ENCODE results near the gene WDR20. TPM values are rescaled to one million over a fixed set of nuclear protein-coding genes. Genes with fewer than 3 reads are reported as not detected.

The WDR20 gene, protein sequence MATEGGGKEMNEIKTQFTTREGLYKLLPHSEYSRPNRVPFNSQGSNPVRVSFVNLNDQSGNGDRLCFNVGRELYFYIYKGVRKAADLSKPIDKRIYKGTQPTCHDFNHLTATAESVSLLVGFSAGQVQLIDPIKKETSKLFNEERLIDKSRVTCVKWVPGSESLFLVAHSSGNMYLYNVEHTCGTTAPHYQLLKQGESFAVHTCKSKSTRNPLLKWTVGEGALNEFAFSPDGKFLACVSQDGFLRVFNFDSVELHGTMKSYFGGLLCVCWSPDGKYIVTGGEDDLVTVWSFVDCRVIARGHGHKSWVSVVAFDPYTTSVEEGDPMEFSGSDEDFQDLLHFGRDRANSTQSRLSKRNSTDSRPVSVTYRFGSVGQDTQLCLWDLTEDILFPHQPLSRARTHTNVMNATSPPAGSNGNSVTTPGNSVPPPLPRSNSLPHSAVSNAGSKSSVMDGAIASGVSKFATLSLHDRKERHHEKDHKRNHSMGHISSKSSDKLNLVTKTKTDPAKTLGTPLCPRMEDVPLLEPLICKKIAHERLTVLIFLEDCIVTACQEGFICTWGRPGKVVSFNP
- 12.4 and 17.2 TPM in 2 replicates for polyA plus RNA-seq (2012; rRNA removed)
- polyA plus RNA-seq (2012; cell fraction: cytosol; rRNA removed), result 11.3 and 12.9 TPM in 2 replicates
- 13.3 and 18.9 TPM in 2 replicates for polyA plus RNA-seq (2012; cell fraction: nucleus; rRNA removed)

DNA sequence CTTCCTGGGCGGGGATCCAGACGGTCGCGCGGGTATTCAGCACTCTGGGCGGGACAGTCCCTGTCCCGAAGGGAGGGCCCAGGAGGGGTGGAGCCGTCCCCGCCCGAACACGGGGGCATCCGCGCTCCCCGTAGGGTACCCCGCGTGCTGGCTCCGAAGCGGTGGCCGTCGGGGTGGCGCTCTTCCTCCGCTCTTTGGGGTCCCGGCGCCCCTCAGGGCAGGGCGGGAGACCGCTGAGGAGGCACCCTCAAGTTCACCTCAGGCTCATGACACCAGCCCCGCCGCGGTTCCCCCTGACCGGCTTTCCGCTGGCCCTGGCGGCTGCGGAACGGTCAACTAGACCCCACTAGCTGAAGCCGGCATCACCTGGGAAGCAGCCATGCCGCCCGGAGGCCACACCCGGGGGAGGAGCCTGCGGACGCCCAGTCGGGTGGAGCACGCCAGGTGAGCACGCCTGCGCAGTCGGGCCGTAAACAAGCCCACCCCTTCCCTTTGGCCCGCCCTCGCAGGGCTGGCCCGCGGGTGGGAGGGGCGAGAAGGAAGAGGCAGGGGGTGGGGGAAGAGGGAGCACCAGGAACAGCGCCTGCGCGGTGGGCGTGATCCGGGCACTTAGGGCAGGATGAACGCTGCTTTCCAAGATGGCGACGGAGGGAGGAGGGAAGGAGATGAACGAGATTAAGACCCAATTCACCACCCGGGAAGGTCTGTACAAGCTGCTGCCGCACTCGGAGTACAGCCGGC is at the start of gene WDR20:
WDR20 (plus strand) TSS at position 612 of the 741 bp plus-strand sequence; CDS start at position 639, 27 bp downstream.
- Histone ChIP-seq H3K27me3 (ENCODE audit: insufficient read depth) (no peaks in the 10 kb centered on the region), H3F3A (replicated peaks; ENCODE audit: insufficient read depth) (peaks cover 3% of the 10 kb centered on the region), H3K36me3 (replicated peaks in 1 of 2; ENCODE audit: control insufficient read depth in 1 of 2, insufficient read depth in 2 of 2, low read length in 1 of 2) (peaks cover 0 to 10% of the 10 kb centered on the region in 2 experiments), H3K9ac (peak within 1 kb of the TSS; percentile 94), H4K20me1 (ENCODE audit: insufficient read depth) (peaks cover 30% of the 10 kb centered on the region), H3K9me2 (no peaks in the 10 kb centered on the region), H3K4me3 (ENCODE audit: low read depth in 2 of 2, low read length in 1 of 2) (peak within 1 kb of the TSS; percentile 73 to 98), H2AFZ (ENCODE audit: low read depth) (peak within 1 kb of the TSS; percentile 96), H3K27ac (ENCODE audit: low read depth in 2 of 2, low read length in 1 of 2) (peak within 1 kb of the TSS; percentile 75 to 88; a peak in 3 of 4 replicates), H3K9me3 (no peaks in the 10 kb centered on the region), H3K4me2 (peak within 1 kb of the TSS; percentile 82), H3K79me2 (ENCODE audit: insufficient read depth) (peaks cover 54% of the 10 kb centered on the region), H3K4me1 (ENCODE audit: control insufficient read depth in 1 of 2, insufficient read depth in 2 of 2, low read depth in 1 of 2, low read length in 1 of 2) (peaks cover 3 to 6% of the 10 kb centered on the region in 2 experiments; a peak in 3 of 4 replicates)
- WGBS (ENCODE audit: low lambda C conversion rate), result under 1% methylated on average over 15 of the region's 64 CpGs
- ChIA-PET CTCF (interaction anchor here (1.1 kb wide), 1 partner anchor 69 kb away, joined by 4 read pairs; no protein-coding TSS in a partner anchor), POLR2A (interaction anchor here (0.6 to 1.1 kb wide), 2 partner anchors 139 to 166 kb away, joined by 3 to 4 read pairs; partner anchors contain the start of gene MOK)
- peak; percentile 100 for DNase-seq
- TF ChIP-seq SMC3 (IDR thresholded peaks at IDR 0.05; ENCODE audit: low read depth, low read length) (no peak), FOXJ3 (CRISPR knock-in tag; IDR thresholded peaks at IDR 0.05) (no peak; the same call in 1 of the 2 replicates), ZBTB33 (IDR thresholded peaks at IDR 0.05; ENCODE audit: borderline replicate concordance, low read depth) (no peak), TAF1 (IDR thresholded peaks at IDR 0.05; ENCODE audit: borderline replicate concordance, low read depth, low read length) (peak; percentile 90), EP300 (IDR thresholded peaks at IDR 0.05; ENCODE audit: borderline replicate concordance in 1 of 2, low read depth in 1 of 2, low read length in 1 of 2) (no peak), NRF1 (IDR thresholded peaks at IDR 0.05; ENCODE audit: low read depth, low read length) (peak; percentile 71), REST (IDR thresholded peaks at IDR 0.05; ENCODE audit: low read depth, low read length) (0 out of 2 replicates have a peak, but pooled peaks have one; percentile 17), RXRA (IDR thresholded peaks at IDR 0.05; ENCODE audit: borderline replicate concordance, low read depth) (no peak), RCOR1 (IDR thresholded peaks at IDR 0.05; ENCODE audit: low read length) (no peak), FOSL2 (IDR thresholded peaks at IDR 0.05; ENCODE audit: borderline replicate concordance, low read depth) (no peak), RAD21 (IDR thresholded peaks at IDR 0.05; ENCODE audit: low read length) (no peak; the same call in 1 of the 2 replicates), JUND (IDR thresholded peaks at IDR 0.05) (no peak), TEAD4 (IDR thresholded peaks at IDR 0.05; ENCODE audit: borderline replicate concordance, insufficient read depth) (no peak), MAX (IDR thresholded peaks at IDR 0.05; ENCODE audit: low read depth) (0 out of 2 replicates have a peak, but pooled peaks have one; percentile 24), YY1 (IDR thresholded peaks at IDR 0.05; ENCODE audit: low read depth) (peak; percentile 94), ELF1 (IDR thresholded peaks at IDR 0.05) (no peak)
- TF ChIP-seq, protein P1, sequence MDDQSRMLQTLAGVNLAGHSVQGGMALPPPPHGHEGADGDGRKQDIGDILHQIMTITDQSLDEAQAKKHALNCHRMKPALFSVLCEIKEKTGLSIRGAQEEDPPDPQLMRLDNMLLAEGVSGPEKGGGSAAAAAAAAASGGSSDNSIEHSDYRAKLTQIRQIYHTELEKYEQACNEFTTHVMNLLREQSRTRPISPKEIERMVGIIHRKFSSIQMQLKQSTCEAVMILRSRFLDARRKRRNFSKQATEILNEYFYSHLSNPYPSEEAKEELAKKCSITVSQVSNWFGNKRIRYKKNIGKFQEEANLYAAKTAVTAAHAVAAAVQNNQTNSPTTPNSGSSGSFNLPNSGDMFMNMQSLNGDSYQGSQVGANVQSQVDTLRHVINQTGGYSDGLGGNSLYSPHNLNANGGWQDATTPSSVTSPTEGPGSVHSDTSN (IDR thresholded peaks at IDR 0.05), result no peak
- TF ChIP-seq, protein P2, sequence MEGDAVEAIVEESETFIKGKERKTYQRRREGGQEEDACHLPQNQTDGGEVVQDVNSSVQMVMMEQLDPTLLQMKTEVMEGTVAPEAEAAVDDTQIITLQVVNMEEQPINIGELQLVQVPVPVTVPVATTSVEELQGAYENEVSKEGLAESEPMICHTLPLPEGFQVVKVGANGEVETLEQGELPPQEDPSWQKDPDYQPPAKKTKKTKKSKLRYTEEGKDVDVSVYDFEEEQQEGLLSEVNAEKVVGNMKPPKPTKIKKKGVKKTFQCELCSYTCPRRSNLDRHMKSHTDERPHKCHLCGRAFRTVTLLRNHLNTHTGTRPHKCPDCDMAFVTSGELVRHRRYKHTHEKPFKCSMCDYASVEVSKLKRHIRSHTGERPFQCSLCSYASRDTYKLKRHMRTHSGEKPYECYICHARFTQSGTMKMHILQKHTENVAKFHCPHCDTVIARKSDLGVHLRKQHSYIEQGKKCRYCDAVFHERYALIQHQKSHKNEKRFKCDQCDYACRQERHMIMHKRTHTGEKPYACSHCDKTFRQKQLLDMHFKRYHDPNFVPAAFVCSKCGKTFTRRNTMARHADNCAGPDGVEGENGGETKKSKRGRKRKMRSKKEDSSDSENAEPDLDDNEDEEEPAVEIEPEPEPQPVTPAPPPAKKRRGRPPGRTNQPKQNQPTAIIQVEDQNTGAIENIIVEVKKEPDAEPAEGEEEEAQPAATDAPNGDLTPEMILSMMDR (IDR thresholded peaks at IDR 0.05), result no peak
- TF ChIP-seq, protein P3, sequence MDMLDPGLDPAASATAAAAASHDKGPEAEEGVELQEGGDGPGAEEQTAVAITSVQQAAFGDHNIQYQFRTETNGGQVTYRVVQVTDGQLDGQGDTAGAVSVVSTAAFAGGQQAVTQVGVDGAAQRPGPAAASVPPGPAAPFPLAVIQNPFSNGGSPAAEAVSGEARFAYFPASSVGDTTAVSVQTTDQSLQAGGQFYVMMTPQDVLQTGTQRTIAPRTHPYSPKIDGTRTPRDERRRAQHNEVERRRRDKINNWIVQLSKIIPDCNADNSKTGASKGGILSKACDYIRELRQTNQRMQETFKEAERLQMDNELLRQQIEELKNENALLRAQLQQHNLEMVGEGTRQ (IDR thresholded peaks at IDR 0.05; ENCODE audit: borderline replicate concordance, low read depth, low read length), result no peak
